Fibroblast of lung (primary cell): ENCODE results near the gene PTCH2. TPM values are rescaled to one million over a fixed set of nuclear protein-coding genes. Genes with fewer than 3 reads are reported as not detected.
A peak's percentile ranks its signal among the peaks of the same experiment; 100 is the strongest.

Source experiments
- DNase-seq, 2 donors: peaks; one replicate each; pipeline versions ENCODE4 v3.0.0 to v3.0.0-alpha.2; 2010; ENCODE audit warnings: low read depth in 2 of 2
- H2AFZ ChIP-seq: 2 replicates; pipeline ENCODE4 v1.5.1; 2012; ENCODE audit warnings: low read length, control low read depth, inconsistent platforms
- H3K27ac ChIP-seq: 2 replicates; pipeline ENCODE4 v1.5.1; 2011; ENCODE audit warnings: low read length, control low read depth; ENCODE audit not compliant: insufficient read depth
- H3K27me3 ChIP-seq: 2 replicates; pipeline ENCODE4 v1.5.1; 2011; ENCODE audit warnings: mild to moderate bottlenecking, low read length; ENCODE audit not compliant: control insufficient read depth, insufficient read depth
- H3K36me3 ChIP-seq: 2 replicates; pipeline ENCODE4 v1.5.1; 2011; ENCODE audit warnings: low read length; ENCODE audit not compliant: control insufficient read depth, insufficient read depth
- H3K4me1 ChIP-seq: 2 replicates; pipeline ENCODE4 v1.5.1; 2011; ENCODE audit warnings: low read length; ENCODE audit not compliant: control insufficient read depth, insufficient read depth; ENCODE audit errors: extremely low read depth
- H3K4me2 ChIP-seq: 2 replicates; pipeline ENCODE4 v1.5.1; 2011; ENCODE audit warnings: low read length, control low read depth; ENCODE audit not compliant: insufficient read depth; ENCODE audit errors: extremely low read depth
- H3K4me3 ChIP-seq, 4 experiments: fragments of 200-600 bp in 1 of 4; sonication (generic) in 1 of 4; replicated peaks in 1 of 4; 2 replicates each; pipeline ENCODE4 v1.5.1; 2011 to 2016; ENCODE audit warnings: low read length in 4 of 4, low read depth in 3 of 4, mild to moderate bottlenecking in 3 of 4, control low read depth in 2 of 4, inconsistent platforms in 1 of 4, mixed read lengths in 1 of 4; ENCODE audit not compliant: insufficient read depth in 1 of 4; ENCODE audit errors: control extremely low read depth in 1 of 4
- H3K79me2 ChIP-seq: 2 replicates; pipeline ENCODE4 v1.5.1; 2012; ENCODE audit warnings: mild to moderate bottlenecking, low read length, inconsistent platforms; ENCODE audit not compliant: control insufficient read depth, insufficient read depth
- H3K9ac ChIP-seq: 2 replicates; pipeline ENCODE4 v1.5.1; 2011; ENCODE audit warnings: mild to moderate bottlenecking, low read length, control low read depth; ENCODE audit not compliant: insufficient read depth
- H3K9me3 ChIP-seq: 2 replicates; pipeline ENCODE4 v1.5.1; 2012; ENCODE audit warnings: low read depth, low read length; ENCODE audit not compliant: control insufficient read depth, insufficient read depth
- H4K20me1 ChIP-seq: 2 replicates; pipeline ENCODE4 v1.5.1; 2011; ENCODE audit warnings: low read length; ENCODE audit not compliant: control insufficient read depth, insufficient read depth; ENCODE audit errors: extremely low read depth
- CTCF ChIP-seq, 2 donors: IDR thresholded peaks in 1 of 2; conservative IDR thresholded peaks in 1 of 2; 1 replicate in 1 of 2; 2 replicates in 1 of 2; pipeline ENCODE4 v1.5.1; 2011 to 2012; ENCODE audit warnings: low read length in 2 of 2, control low read depth in 1 of 2, inconsistent platforms in 1 of 2, low read depth in 1 of 2, mild to moderate bottlenecking in 1 of 2
- EZH2 ChIP-seq: IDR thresholded peaks from 2 replicates; pipeline ENCODE4 v1.5.1; 2012; ENCODE audit warnings: low read length, control low read depth, mild to moderate bottlenecking; ENCODE audit errors: missing control alignments
- polyA plus RNA-seq, 2 donors: library from polyadenylated mRNA; depleted of rRNA in 1 of 2; stranded (reverse) in 1 of 2; unstranded in 1 of 2; fragments of >200 nt; gene quantifications; 2 replicates each; pipeline ENCODE4 v1.2.1, GENCODE V29; 2011 to 2012; ENCODE audit warnings: missing spikeins in 1 of 2
- total RNA-seq: library from RNA; depleted of rRNA; stranded (reverse); fragments of >200 nt; gene quantifications from 2 replicates; pipeline ENCODE4 v1.2.1, GENCODE V29; 2014

PTCH2 gene
- total and polyA plus RNA-seq, 2 donors (not counting 1 experiment from before 2014, with no cell fraction given) = 0.15 to 0.50 TPM

- H3K27me3 ChIP-seq = no peaks in the 10 kb centered on the region
- H3K79me2 ChIP-seq = peaks cover 30% of the 10 kb centered on the region
- no peak for TF ChIP-seq CTCF (conservative IDR thresholded peaks at IDR 0.05 in 1 of 2, IDR thresholded peaks at IDR 0.05 in 1 of 2; ENCODE audit: low read depth in 1 of 2, low read length in 2 of 2)
- TF ChIP-seq EZH2 = no peak
- H3K27ac ChIP-seq = peak overlapping the region; percentile 100
- H4K20me1 ChIP-seq = no peaks in the 10 kb centered on the region
- H3K9me3 ChIP-seq = no peaks in the 10 kb centered on the region
- peaks cover 64% of the 10 kb centered on the region for H3K4me1 ChIP-seq
- DNase-seq = peak; percentile 62 to 86
- H3K9ac ChIP-seq = peak overlapping the region; percentile 92
- H3K4me2 ChIP-seq = peak overlapping the region; percentile 93
- peaks cover 31% of the 10 kb centered on the region for H3K36me3 ChIP-seq
- peak overlapping the region; percentile 47 to 64 (median 50) for H3K4me3 ChIP-seq
- no peak overlapping the region for H2AFZ ChIP-seq
These were observed 33.8 kb downstream of the PTCH2 start for GRCh38 chr1:44808938-44809917.

GRCh38 chr1:44808063-44808937 is 34.8 kb downstream of the PTCH2 start, which contains the start of gene BTBD19:
BTBD19 (plus strand) TSS chr1:44808523; CDS start chr1:44808821, 298 bp downstream.
- Histone ChIP-seq H3K27me3 (no peaks in the 10 kb centered on the region), H3K9ac (peak within 1 kb of the TSS; percentile 92), H3K27ac (peak within 1 kb of the TSS; percentile 100), H2AFZ (no peak within 1 kb of the TSS), H3K4me1 (peaks cover 67% of the 10 kb centered on the region), H3K4me2 (peak within 1 kb of the TSS; percentile 93), H3K36me3 (peaks cover 36% of the 10 kb centered on the region), H3K79me2 (peaks cover 40% of the 10 kb centered on the region), H3K9me3 (no peaks in the 10 kb centered on the region), H4K20me1 (no peaks in the 10 kb centered on the region), H3K4me3 (peak within 1 kb of the TSS; percentile 47 to 64 (median 50))
- no peak for TF ChIP-seq CTCF (conservative IDR thresholded peaks at IDR 0.05 in 1 of 2, IDR thresholded peaks at IDR 0.05 in 1 of 2; ENCODE audit: low read depth in 1 of 2, low read length in 2 of 2)
- no peak for TF ChIP-seq EZH2
- peak; percentile 93 to 95 for DNase-seq
